H1 (cell line): ENCODE results near the gene POLR3E. TPM values are rescaled to one million over a fixed set of nuclear protein-coding genes. Genes with fewer than 3 reads are reported as not detected.

Experiments
- CTCF ChIA-PET: fragments of 300-600 bp; sonication (Branson Sonifier 250); formaldehyde crosslinking; loops from one replicate; lab custom pipeline; 2021; ENCODE audit not compliant: partially characterized antibody; lab: Charles Lee
- POLR2A ChIA-PET: fragments of 300-600 bp; sonication (Branson Sonifier 250); formaldehyde crosslinking; loops from one replicate; lab custom pipeline; 2021; ENCODE audit warnings: inconsistent platforms; ENCODE audit not compliant: partially characterized antibody; lab: Charles Lee
- DNase-seq, 2 experiments: peaks; one replicate each; pipeline versions ENCODE4 v3.0.0 to v3.0.0-alpha.2; 2010 to 2022; ENCODE audit warnings: low spot score in 2 of 2, low read depth in 1 of 2, mixed read lengths in 1 of 2
- FAIRE-seq: peaks from 2 replicates; lab custom pipeline; 2011; peaks lifted over from hg19 to GRCh38; lab: Jason Lieb, UNC
- H2AFZ ChIP-seq: 2 replicates; pipeline ENCODE4 v1.8.1; 2012; ENCODE audit warnings: low read length, inconsistent platforms
- H2AK5ac ChIP-seq: 2 replicates; pipeline ENCODE4 v1.6.1; 2013; ENCODE audit warnings: low read depth, low read length
- H2BK120ac ChIP-seq: replicated peaks from 2 replicates; pipeline ENCODE3; 2013; ENCODE audit warnings: low read depth, low read length, inconsistent platforms
- H2BK12ac ChIP-seq: 2 replicates; pipeline ENCODE4 v1.6.1; 2013; ENCODE audit warnings: low read depth, low read length
- H2BK15ac ChIP-seq: 2 replicates; pipeline ENCODE4 v1.6.1; 2013; ENCODE audit warnings: low read length
- H2BK20ac ChIP-seq: 2 replicates; pipeline ENCODE4 v1.6.1; 2013; ENCODE audit warnings: low read length
- H2BK5ac ChIP-seq: 2 replicates; pipeline ENCODE4 v1.6.1; 2013; ENCODE audit warnings: low read depth, low read length
- H3K14ac ChIP-seq: 2 replicates; pipeline ENCODE4 v1.6.1; 2013; ENCODE audit warnings: inconsistent platforms; ENCODE audit not compliant: insufficient read length
- H3K18ac ChIP-seq: 2 replicates; pipeline ENCODE4 v1.6.1; 2013; ENCODE audit warnings: low read length; ENCODE audit errors: extremely low read depth
- H3K23ac ChIP-seq: 2 replicates; pipeline ENCODE4 v1.6.1; 2013; ENCODE audit warnings: inconsistent platforms; ENCODE audit not compliant: insufficient read length
- H3K23me2 ChIP-seq: 2 replicates; pipeline ENCODE4 v1.6.1; 2013; ENCODE audit warnings: low read depth, low read length
- H3K27ac ChIP-seq: 2 replicates; pipeline ENCODE4 v1.6.1; 2011; ENCODE audit warnings: low read depth, low read length, inconsistent platforms
- H3K27me3 ChIP-seq, 4 experiments: replicated peaks in 1 of 4; 1 replicate in 1 of 4; 2 replicates in 3 of 4; pipeline versions ENCODE4 v1.6.1 to v1.8.1; 2011 to 2013; ENCODE audit warnings: low read length in 3 of 4, mild to moderate bottlenecking in 3 of 4, inconsistent platforms in 2 of 4, mixed read lengths in 2 of 4, moderate library complexity in 1 of 4; ENCODE audit not compliant: control insufficient read depth in 3 of 4, insufficient read depth in 3 of 4; ENCODE audit errors: extremely low read depth in 1 of 4
- H3K36me3 ChIP-seq, 4 experiments: 2 replicates each; pipeline versions ENCODE4 v1.6.1 to v1.8.1; 2011 to 2013; ENCODE audit warnings: mild to moderate bottlenecking in 4 of 4, low read length in 3 of 4, moderate library complexity in 2 of 4, control low read depth in 1 of 4, inconsistent platforms in 1 of 4; ENCODE audit not compliant: insufficient read depth in 4 of 4, control insufficient read depth in 2 of 4
- H3K4ac ChIP-seq: replicated peaks from 2 replicates; pipeline ENCODE3; 2013; ENCODE audit warnings: low read length, low read depth, mixed read lengths, inconsistent platforms; ENCODE audit not compliant: insufficient read length
- H3K4me1 ChIP-seq, 4 experiments: replicated peaks in 1 of 4; 1 replicate in 1 of 4; 2 replicates in 3 of 4; pipeline versions ENCODE4 v1.6.1 to v1.8.1; 2011 to 2013; ENCODE audit warnings: low read length in 3 of 4, inconsistent platforms in 2 of 4, mixed read lengths in 1 of 4; ENCODE audit not compliant: insufficient read depth in 4 of 4, control insufficient read depth in 3 of 4
- H3K4me2 ChIP-seq, 2 experiments: 2 replicates each; pipeline versions ENCODE4 v1.6.1 to v1.8.1; 2011 to 2013; ENCODE audit warnings: low read depth in 2 of 2, low read length in 2 of 2, control low read depth in 1 of 2, inconsistent platforms in 1 of 2, mild to moderate bottlenecking in 1 of 2; ENCODE audit not compliant: insufficient read depth in 1 of 2
- H3K4me3 ChIP-seq, 4 experiments: fragments of 200-600, 300-600 bp in 1 of 4; sonication (generic), shearing (Covaris generic), sonication (Bioruptor Twin) in 1 of 4; 2 replicates each; pipeline versions ENCODE4 v1.5.1 to v1.8.1; 2011 to 2016; ENCODE audit warnings: low read length in 4 of 4, low read depth in 3 of 4, control low read depth in 2 of 4, inconsistent platforms in 2 of 4, mild to moderate bottlenecking in 2 of 4, mixed read lengths in 1 of 4, moderate library complexity in 1 of 4; ENCODE audit not compliant: insufficient read depth in 2 of 4; ENCODE audit errors: extremely low read depth in 1 of 4
- H3K56ac ChIP-seq: replicated peaks from 2 replicates; pipeline ENCODE3; 2013; ENCODE audit warnings: low read depth, mild to moderate bottlenecking, mixed read lengths, low read length, inconsistent platforms; ENCODE audit not compliant: insufficient read length
- H3K79me1 ChIP-seq: 2 replicates; pipeline ENCODE4 v1.6.1; 2013; ENCODE audit warnings: low read depth, low read length, control low read depth
- H3K79me2 ChIP-seq, 2 experiments: 2 replicates each; pipeline versions ENCODE4 v1.6.1 to v1.8.1; 2012 to 2013; ENCODE audit warnings: low read length in 2 of 2, mild to moderate bottlenecking in 2 of 2, inconsistent platforms in 1 of 2; ENCODE audit not compliant: insufficient read depth in 2 of 2, control insufficient read depth in 1 of 2
- H3K9ac ChIP-seq, 4 experiments: replicated peaks in 1 of 4; 1 replicate in 1 of 4; 2 replicates in 3 of 4; pipeline versions ENCODE4 v1.6.1 to v1.8.1; 2011 to 2013; ENCODE audit warnings: low read depth in 3 of 4, low read length in 3 of 4, control low read depth in 2 of 4, mild to moderate bottlenecking in 2 of 4, moderate library complexity in 2 of 4, inconsistent platforms in 1 of 4; ENCODE audit errors: extremely low read depth in 1 of 4
- H3K9me3 ChIP-seq, 2 experiments: 2 replicates each; pipeline versions ENCODE4 v1.6.1 to v1.8.1; 2012 to 2013; ENCODE audit warnings: mild to moderate bottlenecking in 2 of 2, moderate library complexity in 2 of 2, control low read depth in 1 of 2, inconsistent platforms in 1 of 2, low read depth in 1 of 2, low read length in 1 of 2, mixed read lengths in 1 of 2; ENCODE audit not compliant: insufficient read depth in 2 of 2
- H4K20me1 ChIP-seq, 2 experiments: replicated peaks in 1 of 2; 2 replicates each; pipeline versions ENCODE3 to v1.8.1; 2011 to 2013; ENCODE audit warnings: inconsistent platforms in 2 of 2, low read length in 2 of 2, mild to moderate bottlenecking in 1 of 2; ENCODE audit not compliant: insufficient read depth in 2 of 2, control insufficient read depth in 1 of 2
- H4K5ac ChIP-seq: 2 replicates; pipeline ENCODE4 v1.6.1; 2013; ENCODE audit warnings: low read length, low read depth, mixed read lengths, inconsistent platforms; ENCODE audit not compliant: insufficient read length
- H4K8ac ChIP-seq: 2 replicates; pipeline ENCODE4 v1.8.0; 2013; ENCODE audit warnings: mild to moderate bottlenecking, moderate library complexity, low read length, inconsistent platforms; ENCODE audit not compliant: insufficient read depth; ENCODE audit errors: extremely low read depth
- H4K91ac ChIP-seq: replicated peaks from 2 replicates; pipeline ENCODE3; 2013; ENCODE audit warnings: low read length, mixed read lengths, inconsistent platforms; ENCODE audit not compliant: insufficient read length
- EGR1 ChIP-seq: IDR thresholded peaks from 2 replicates; pipeline ENCODE4 v1.6.1; 2011; ENCODE audit warnings: low read depth, low read length, borderline replicate concordance
- FOSL1 ChIP-seq: IDR thresholded peaks from 2 replicates; pipeline ENCODE4 v1.6.1; 2011; ENCODE audit warnings: mild to moderate bottlenecking, low read depth, low read length, moderate library complexity; ENCODE audit not compliant: insufficient read depth
- GABPA ChIP-seq: IDR thresholded peaks from 2 replicates; pipeline ENCODE4 v1.6.1; 2011; ENCODE audit warnings: mild to moderate bottlenecking, low read length, moderate library complexity, borderline replicate concordance; ENCODE audit not compliant: insufficient read depth
- GTF2F1 ChIP-seq: IDR thresholded peaks from 2 replicates; pipeline ENCODE4 v1.6.1; 2012; ENCODE audit warnings: low read depth, low read length, improper control_type of control experiment, borderline replicate concordance
- HDAC2 ChIP-seq, 2 experiments: fragments of 300-600 bp in 1 of 2; sonication (generic) in 1 of 2; IDR thresholded peaks; 2 replicates each; pipeline ENCODE4 v1.6.1; 2011 to 2012; ENCODE audit warnings: low read depth in 2 of 2, low read length in 2 of 2, mild to moderate bottlenecking in 2 of 2, moderate library complexity in 2 of 2, borderline replicate concordance in 1 of 2, inconsistent platforms in 1 of 2
- KDM4A ChIP-seq: IDR thresholded peaks from one replicate; pipeline ENCODE4 v1.7.1; 2012; ENCODE audit warnings: low read depth, mild to moderate bottlenecking, moderate library complexity, low read length, inconsistent platforms; ENCODE audit not compliant: severe bottlenecking
- MAFK ChIP-seq: IDR thresholded peaks from 2 replicates; pipeline ENCODE4 v1.6.1; 2012; ENCODE audit warnings: low read depth, mild to moderate bottlenecking, improper control_type of control experiment, low read length
- NANOG ChIP-seq: IDR thresholded peaks from 2 replicates; pipeline ENCODE4 v1.6.1; 2011; ENCODE audit warnings: low read length, low read depth, mild to moderate bottlenecking, inconsistent platforms; ENCODE audit not compliant: insufficient read depth, poor library complexity, severe bottlenecking
- POLR2A ChIP-seq, 2 experiments: IDR thresholded peaks; 1 replicate in 1 of 2; 2 replicates in 1 of 2; pipeline ENCODE4 v1.6.1; 2011; ENCODE audit warnings: low read depth in 2 of 2, low read length in 2 of 2, mild to moderate bottlenecking in 2 of 2; ENCODE audit errors: control extremely low read depth in 1 of 2
- POU5F1 ChIP-seq: IDR thresholded peaks from 2 replicates; pipeline ENCODE4 v1.6.1; 2011; ENCODE audit warnings: low read depth, mild to moderate bottlenecking, low read length, moderate library complexity
- RAD21 ChIP-seq, 2 experiments: IDR thresholded peaks in 1 of 2; conservative IDR thresholded peaks in 1 of 2; 2 replicates each; pipeline ENCODE4 v1.6.1; 2011; ENCODE audit warnings: low read depth in 2 of 2, low read length in 2 of 2, improper control_type of control experiment in 1 of 2, inconsistent platforms in 1 of 2, mild to moderate bottlenecking in 1 of 2, moderate library complexity in 1 of 2
- SP1 ChIP-seq: IDR thresholded peaks from 2 replicates; pipeline ENCODE4 v1.6.1; 2011; ENCODE audit warnings: low read depth, low read length
- SP4 ChIP-seq: IDR thresholded peaks from 2 replicates; pipeline ENCODE4 v1.6.1; 2012; ENCODE audit warnings: low read length, inconsistent platforms
- TBP ChIP-seq: IDR thresholded peaks from 2 replicates; pipeline ENCODE4 v1.6.1; 2011; ENCODE audit warnings: low read depth, low read length, improper control_type of control experiment
- WGBS, 2 experiments: shearing (Covaris generic) in 1 of 2; methylation state at CpG; one replicate each; pipeline versions ENCODE4 v1.1.6 to v1.1.7; 2013 to 2015; ENCODE audit warnings: low lambda C conversion rate in 2 of 2, mixed read lengths in 2 of 2, inconsistent platforms in 1 of 2, low coverage in 1 of 2, missing lambda C conversion rate in 1 of 2; ENCODE audit not compliant: insufficient replicate concordance in 2 of 2, insufficient coverage in 1 of 2, insufficient read length in 1 of 2; ENCODE audit errors: extremely low coverage in 1 of 2, missing lambda C conversion rate in 1 of 2; 5-methylcytosine and 5-hydroxymethylcytosine counted together
- polyA plus RNA-seq, 7 experiments: library from polyadenylated mRNA; depleted of rRNA in 3 of 7; stranded (reverse) in 5 of 7; unstranded in 2 of 7; fragments of >200 nt in 5 of 7; fragments of 200-250 nt in 2 of 7; gene quantifications; 1 replicate in 5 of 7; 2 replicates in 1 of 7; 4 replicates in 1 of 7; pipeline versions ENCODE4 v1.2.1 to v1.2.3, GENCODE V29; 2011 to 2013; ENCODE audit warnings: missing spikeins in 2 of 7, mixed read lengths in 2 of 7
- total RNA-seq: library from RNA; stranded (reverse); fragmentation: NEBNext Ultra II Directional; extraction: Animal tissue kit (Norgen Biotek cat#: 25700); gene quantifications from 2 replicates; pipeline ENCODE4 v1.2.1, GENCODE V29; 2021

Gene POLR3E
- total and polyA plus RNA-seq, 2 of the 8 experiments (the other 6 are each of a cell fraction or from before 2014, with no cell fraction given), result 96.5 to 125 TPM

DNA sequence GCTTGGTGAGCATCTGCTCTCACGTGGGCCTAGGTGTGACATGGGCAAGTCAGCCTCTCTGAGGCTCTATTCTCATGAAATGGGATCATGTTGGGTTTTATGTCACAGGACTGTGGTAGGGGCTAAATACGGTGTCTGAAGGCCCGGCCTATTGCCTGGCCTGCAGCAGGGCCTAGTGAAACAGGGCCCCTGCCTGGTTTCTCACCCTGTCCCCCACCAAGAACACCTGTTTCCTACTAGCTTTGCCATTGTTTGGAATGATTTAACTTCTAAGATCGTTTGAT lies 29.1 kb downstream of the POLR3E start:
- H3K56ac ChIP-seq, result no peak overlapping the region
- no peak overlapping the region for H2BK120ac ChIP-seq
- no peak overlapping the region for H2BK20ac ChIP-seq
- FAIRE-seq (no peak), DNase-seq (no peak)
- H2BK5ac ChIP-seq, result no peak overlapping the region
- H3K23me2 ChIP-seq, result no peaks in the 10 kb centered on the region
- no peak overlapping the region for H2AFZ ChIP-seq
- no peak overlapping the region for H3K18ac ChIP-seq
- ChIA-PET CTCF (interaction anchor here (1.2 to 1.7 kb wide), 3 partner anchors 10 to 14 kb away, joined by 3 to 6 read pairs (median 4); no protein-coding TSS in a partner anchor), POLR2A (interaction anchor here (0.6 to 1.1 kb wide), 3 partner anchors 8 to 28 kb away, joined by 3 read pairs; no protein-coding TSS in a partner anchor)
- peaks cover 7% of the 10 kb centered on the region; the same call in 1 of the 2 replicates for H3K79me1 ChIP-seq
- H3K9me3 ChIP-seq, result no peaks in the 10 kb centered on the region
- no peak overlapping the region for H3K4me2 ChIP-seq
- H3K36me3 ChIP-seq, result peaks cover 7 to 58% (median 45%) of the 10 kb centered on the region in 4 experiments
- H4K5ac ChIP-seq, result no peak overlapping the region
- H3K4ac ChIP-seq, result no peak overlapping the region
- no peak overlapping the region for H2BK15ac ChIP-seq
- H3K4me1 ChIP-seq, result peaks cover 0 to 3% (median under 1%) of the 10 kb centered on the region in 4 experiments; a peak in 2 of 7 replicates
- H4K91ac ChIP-seq, result no peak overlapping the region
- H3K23ac ChIP-seq, result no peak overlapping the region
- WGBS, 2 experiments, result 90% methylated on average over 4 of the region's 4 CpGs; no CpG with 5 or more reads in 1 of the 2 experiments
- H4K8ac ChIP-seq, result no peak overlapping the region
- H4K20me1 ChIP-seq, result peaks cover 5 to 12% of the 10 kb centered on the region in 2 experiments
- no peak overlapping the region for H3K27ac ChIP-seq
- H2BK12ac ChIP-seq, result no peak overlapping the region
- no peak overlapping the region for H2AK5ac ChIP-seq
- H3K9ac ChIP-seq, result no peak overlapping the region
- H3K27me3 ChIP-seq, result no peaks in the 10 kb centered on the region
- no peak overlapping the region for H3K4me3 ChIP-seq
- H3K14ac ChIP-seq, result no peak overlapping the region
- H3K79me2 ChIP-seq, result peaks cover 0 to 13% of the 10 kb centered on the region in 2 experiments; a peak in 1 of 4 replicates
- TF ChIP-seq KDM4A, result no peak
- TF ChIP-seq TBP, result no peak
- no peak for TF ChIP-seq GABPA
- no peak for TF ChIP-seq GTF2F1
- TF ChIP-seq SP1, result no peak
- TF ChIP-seq NANOG, result no peak
- no peak for TF ChIP-seq EGR1
- TF ChIP-seq MAFK, result no peak
- TF ChIP-seq POLR2A (IDR thresholded peaks at IDR 0.05; ENCODE audit: control extremely low read depth in 1 of 2, low read depth in 2 of 2, low read length in 2 of 2), result no peak
- no peak for TF ChIP-seq POU5F1
- no peak for TF ChIP-seq RAD21 (IDR thresholded peaks at IDR 0.05 in 1 of 2, conservative IDR thresholded peaks at IDR 0.05 in 1 of 2; ENCODE audit: low read depth in 2 of 2, low read length in 2 of 2)
- no peak for TF ChIP-seq HDAC2 (IDR thresholded peaks at IDR 0.05; ENCODE audit: borderline replicate concordance in 1 of 2, low read depth in 2 of 2, low read length in 2 of 2)
- TF ChIP-seq FOSL1, result no peak
- TF ChIP-seq SP4, result no peak
